HG03378 (cell line): ENCODE results near the gene CLSTN2.

Experiments
- ATAC-seq: cut with Tn5 transposase; IDR thresholded peaks from one replicate; pipeline ENCODE4 v1.9.1; 2021; ENCODE audit warnings: mild to moderate bottlenecking, moderate library complexity; ENCODE audit not compliant: unreplicated experiment

CLSTN2 gene

GRCh38 chr3:140467796-140468315 is 532.9 kb downstream of the CLSTN2 start:
- no peak for ATAC-seq

- ATAC-seq, result no peak
Measured at GRCh38 chr3:140468407-140468806, 533.4 kb downstream of the CLSTN2 start.

- no peak for ATAC-seq
Measured at GRCh38 chr3:140469491-140469890, 534.5 kb downstream of the CLSTN2 start.

- ATAC-seq, result no peak
Measured at GRCh38 chr3:140470211-140470610, 535.2 kb downstream of the CLSTN2 start.

GRCh38 chr3:140470962-140471361 is 536.0 kb downstream of the CLSTN2 start:
- ATAC-seq, result no peak

GRCh38 chr3:140472306-140473020 is 537.5 kb downstream of the CLSTN2 start:
- ATAC-seq, result no peak

- no peak for ATAC-seq
Measured at GRCh38 chr3:140487566-140487965, 552.6 kb downstream of the CLSTN2 start.

GRCh38 chr3:140493271-140493670 is 558.3 kb downstream of the CLSTN2 start:
- ATAC-seq, result no peak

GRCh38 chr3:140494970-140495369 is 560.0 kb downstream of the CLSTN2 start:
- ATAC-seq, result no peak

GRCh38 chr3:140497331-140497730 is 562.3 kb downstream of the CLSTN2 start:
- no peak for ATAC-seq

GRCh38 chr3:140499114-140499757 is 564.3 kb downstream of the CLSTN2 start:
- ATAC-seq, result no peak

GRCh38 chr3:140500473-140500872 is 565.5 kb downstream of the CLSTN2 start:
- no peak for ATAC-seq

- no peak for ATAC-seq
Measured at GRCh38 chr3:140501061-140501769, 566.2 kb downstream of the CLSTN2 start.

GRCh38 chr3:140501770-140502364 is 566.9 kb downstream of the CLSTN2 start:
- ATAC-seq, result no peak

GRCh38 chr3:140505213-140505612 is 570.2 kb downstream of the CLSTN2 start:
- ATAC-seq, result peak; percentile 81

- ATAC-seq, result no peak
Measured at GRCh38 chr3:140505876-140506275, 570.9 kb downstream of the CLSTN2 start.

GRCh38 chr3:140508550-140508949 is 573.6 kb downstream of the CLSTN2 start:
- no peak for ATAC-seq

- ATAC-seq, result no peak
Measured at GRCh38 chr3:140509534-140509933, 574.5 kb downstream of the CLSTN2 start.

GRCh38 chr3:140510303-140510861 is 575.4 kb downstream of the CLSTN2 start:
- no peak for ATAC-seq

GRCh38 chr3:140521751-140522445 is 586.9 kb downstream of the CLSTN2 start:
- no peak for ATAC-seq
